Ectodermal cell (in vitro differentiated cells): ENCODE measurements around the gene CLIC6.

Source experiments
- H3K27ac ChIP-seq: 2 replicates; pipeline ENCODE4 v1.7.0; 2013; ENCODE audit warnings: mild to moderate bottlenecking, low read depth, low read length; ENCODE audit not compliant: insufficient read depth, poor library complexity, severe bottlenecking
- H3K27me3 ChIP-seq: 2 replicates; pipeline ENCODE4 v1.7.0; 2013; ENCODE audit warnings: mild to moderate bottlenecking, low read length; ENCODE audit not compliant: insufficient read depth, control insufficient read depth, poor library complexity, severe bottlenecking
- H3K36me3 ChIP-seq: one replicate; pipeline ENCODE4 v1.7.0; 2013; ENCODE audit warnings: low read length; ENCODE audit not compliant: control insufficient read depth, insufficient read depth
- H3K4me1 ChIP-seq: one replicate; pipeline ENCODE4 v1.7.0; 2013; ENCODE audit warnings: low read length; ENCODE audit not compliant: control insufficient read depth, insufficient read depth
- H3K4me3 ChIP-seq: 2 replicates; pipeline ENCODE4 v1.7.0; 2013; ENCODE audit warnings: low read depth, low read length, control low read depth; ENCODE audit not compliant: insufficient read depth
- H3K9me3 ChIP-seq: 2 replicates; pipeline ENCODE4 v1.7.0; 2013; ENCODE audit warnings: mild to moderate bottlenecking, low read length, moderate library complexity; ENCODE audit not compliant: control insufficient read depth
- WGBS, 2 experiments: methylation state at CpG; one replicate each; pipeline ENCODE4 v1.1.7; 2013; ENCODE audit warnings: missing lambda C conversion rate in 2 of 2; 5-methylcytosine and 5-hydroxymethylcytosine counted together

The CLIC6 gene

DNA sequence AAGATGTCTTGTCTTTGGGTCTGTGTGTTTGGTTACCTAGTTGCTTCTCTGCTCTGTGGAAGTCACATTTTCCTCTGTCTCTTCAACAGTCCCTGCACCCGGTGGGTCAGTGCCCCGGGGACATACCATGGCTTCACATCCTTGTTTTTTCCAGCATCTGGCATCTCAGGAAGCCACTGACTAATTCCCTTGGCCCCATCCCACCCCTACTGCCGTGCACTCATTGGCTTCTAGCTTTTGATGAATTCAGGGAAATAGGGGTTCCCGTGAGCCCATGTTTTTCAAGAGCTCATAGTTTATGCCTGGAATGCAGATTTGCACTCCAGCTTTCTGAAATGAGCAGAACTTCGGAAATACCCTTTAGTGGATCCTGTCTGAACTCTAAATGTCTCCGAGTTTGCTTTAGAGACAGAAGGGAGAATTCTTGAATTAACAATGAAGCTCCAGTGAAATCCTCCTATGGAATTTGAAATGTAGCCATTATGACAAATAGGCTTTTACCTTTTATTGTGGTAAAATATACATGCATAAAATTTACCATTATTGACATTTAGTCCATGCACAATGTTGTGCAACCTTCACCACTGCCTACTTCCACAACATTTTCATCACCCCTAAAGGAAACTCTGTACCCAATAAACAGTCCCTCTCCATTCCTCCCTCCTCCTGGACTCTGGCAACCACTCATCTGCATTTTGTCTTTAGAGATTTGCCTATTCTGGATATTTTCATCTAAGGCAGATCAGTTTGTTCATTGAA is 67.5 kb downstream of the CLIC6 start:
- Histone ChIP-seq H3K9me3 (no peaks in the 10 kb centered on the region), H3K27ac (no peak overlapping the region), H3K27me3 (no peaks in the 10 kb centered on the region), H3K4me1 (no peaks in the 10 kb centered on the region), H3K4me3 (no peak overlapping the region), H3K36me3 (no peaks in the 10 kb centered on the region)
- 93% methylated on average over 6 of the region's 6 CpGs for WGBS, 2 experiments

- no peaks in the 10 kb centered on the region for H3K36me3 ChIP-seq
- H3K4me1 ChIP-seq = no peaks in the 10 kb centered on the region
- H3K27me3 ChIP-seq = no peaks in the 10 kb centered on the region
- 91 to 95% methylated on average over 2 to 3 of the region's 3 CpGs for WGBS, 2 experiments
- H3K9me3 ChIP-seq = no peaks in the 10 kb centered on the region
- H3K27ac ChIP-seq = no peak overlapping the region
- H3K4me3 ChIP-seq = no peak overlapping the region
These were observed 68.3 kb downstream of the CLIC6 start for GRCh38 chr21:34737115-34737514.

DNA sequence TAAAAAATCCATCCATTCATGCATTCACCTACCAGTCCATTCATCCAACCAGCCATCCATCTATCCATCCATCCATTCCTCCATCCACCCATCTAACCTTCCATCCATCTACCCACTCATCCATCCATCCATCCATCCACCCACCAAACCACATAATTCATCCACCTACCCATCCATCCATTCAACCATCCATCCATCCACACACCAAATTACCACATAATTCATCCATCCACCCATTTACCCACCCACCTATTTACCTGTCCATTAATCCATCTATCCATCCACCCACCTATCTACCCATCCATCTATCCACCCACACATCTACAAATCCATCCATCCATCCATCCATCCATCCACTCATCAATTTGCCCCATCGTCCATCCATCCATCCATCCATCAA is 71.4 kb downstream of the CLIC6 start:
- no peak overlapping the region for H3K27ac ChIP-seq
- no peaks in the 10 kb centered on the region for H3K4me1 ChIP-seq
- H3K36me3 ChIP-seq = no peaks in the 10 kb centered on the region
- no peaks in the 10 kb centered on the region for H3K27me3 ChIP-seq
- H3K9me3 ChIP-seq = no peaks in the 10 kb centered on the region
- WGBS, 2 experiments = 73 to 81% methylated on average over 1 of the region's 1 CpG
- no peak overlapping the region for H3K4me3 ChIP-seq

DNA sequence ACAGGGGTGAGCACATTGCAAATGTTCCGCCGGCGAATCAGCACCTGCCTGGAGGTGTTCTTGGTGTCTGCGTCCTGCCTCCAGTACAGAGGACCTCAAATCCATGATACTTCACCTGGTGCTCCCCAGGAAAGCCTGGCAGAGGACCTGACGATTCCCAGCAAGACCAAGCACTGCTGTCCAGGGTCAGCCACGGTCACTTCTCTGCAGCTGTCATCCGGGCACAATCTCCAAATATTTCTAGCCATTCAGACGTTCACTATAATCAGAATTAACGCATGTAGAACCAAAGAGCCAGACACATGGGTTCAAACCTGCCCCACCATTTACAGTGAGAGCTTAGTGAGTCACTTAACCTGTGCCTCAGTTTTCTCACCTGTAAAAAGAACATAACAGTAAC is 74.5 kb downstream of the CLIC6 start:
- Histone ChIP-seq H3K9me3 (no peaks in the 10 kb centered on the region), H3K36me3 (no peaks in the 10 kb centered on the region), H3K27me3 (no peaks in the 10 kb centered on the region), H3K4me1 (no peaks in the 10 kb centered on the region), H3K4me3 (no peak overlapping the region), H3K27ac (no peak overlapping the region)
- 90 to 93% methylated on average over 9 of the region's 9 CpGs for WGBS, 2 experiments

DNA sequence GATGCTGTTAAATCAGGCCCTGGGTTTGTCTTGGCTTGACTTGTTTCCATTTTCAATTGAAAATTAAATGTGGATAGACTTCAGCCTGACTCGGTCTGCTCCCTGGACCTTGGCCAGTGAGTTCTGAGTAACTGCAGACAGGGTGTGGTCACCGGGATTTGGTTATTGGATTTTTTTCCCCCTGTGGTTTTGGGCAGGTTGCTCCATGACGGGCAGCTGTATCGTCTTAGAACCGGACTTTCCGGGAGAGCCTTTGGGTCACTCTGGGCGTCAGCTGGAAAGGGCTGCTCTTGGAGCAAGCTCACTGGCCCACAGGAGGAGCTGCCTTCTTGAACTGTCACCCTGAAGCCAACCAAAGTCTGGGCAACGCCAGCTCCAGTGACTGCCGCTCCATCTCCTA is 75.0 kb downstream of the CLIC6 start:
- Histone ChIP-seq H3K9me3 (no peaks in the 10 kb centered on the region), H3K27me3 (no peaks in the 10 kb centered on the region), H3K36me3 (no peaks in the 10 kb centered on the region), H3K4me1 (no peaks in the 10 kb centered on the region), H3K27ac (no peak overlapping the region), H3K4me3 (no peak overlapping the region)
- 81 to 82% methylated on average over 9 of the region's 9 CpGs for WGBS, 2 experiments

DNA sequence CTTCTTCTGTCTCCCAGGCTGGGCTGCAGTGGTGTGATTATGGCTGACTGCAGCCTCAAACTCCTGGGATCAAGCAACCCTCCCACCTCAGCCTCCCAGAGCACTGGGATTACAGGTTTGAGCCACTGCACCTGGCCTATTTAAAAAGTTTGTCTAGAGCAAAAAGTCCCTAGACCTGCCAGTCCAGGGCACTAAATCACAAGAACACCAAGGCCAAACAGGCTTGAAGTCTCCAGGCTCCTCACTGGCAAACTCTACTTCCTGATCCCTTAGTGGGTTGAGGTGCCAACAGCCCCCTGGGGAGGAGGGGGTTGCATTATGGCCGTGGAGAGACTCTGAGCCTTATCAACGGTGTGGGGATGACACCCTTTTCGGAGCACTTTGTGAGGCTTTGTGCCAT is 76.0 kb downstream of the CLIC6 start:
- WGBS, 2 experiments = 70 to 75% methylated on average over 3 of the region's 3 CpGs
- no peaks in the 10 kb centered on the region for H3K27me3 ChIP-seq
- H3K9me3 ChIP-seq = no peaks in the 10 kb centered on the region
- no peak overlapping the region for H3K27ac ChIP-seq
- H3K4me3 ChIP-seq = no peak overlapping the region
- H3K36me3 ChIP-seq = no peaks in the 10 kb centered on the region
- H3K4me1 ChIP-seq = no peaks in the 10 kb centered on the region

- Histone ChIP-seq H3K27ac (no peak overlapping the region), H3K4me3 (no peak overlapping the region), H3K4me1 (no peaks in the 10 kb centered on the region), H3K36me3 (no peaks in the 10 kb centered on the region), H3K27me3 (no peaks in the 10 kb centered on the region), H3K9me3 (no peaks in the 10 kb centered on the region)
- WGBS, 2 experiments = 64 to 65% methylated on average over 21 of the region's 21 CpGs
These were observed 76.9 kb downstream of the CLIC6 start for GRCh38 chr21:34745557-34746255.

GRCh38 chr21:34748862-34749261 is 80.1 kb downstream of the CLIC6 start:
- no peaks in the 10 kb centered on the region for H3K9me3 ChIP-seq
- 86 to 91% methylated on average over 3 of the region's 3 CpGs for whole genome bisulfite sequencing, 2 experiments
- no peaks in the 10 kb centered on the region for H3K36me3 ChIP-seq
- H3K27me3 ChIP-seq = no peaks in the 10 kb centered on the region
- no peak overlapping the region for H3K4me3 ChIP-seq
- no peaks in the 10 kb centered on the region for H3K4me1 ChIP-seq
- no peak overlapping the region for H3K27ac ChIP-seq

DNA sequence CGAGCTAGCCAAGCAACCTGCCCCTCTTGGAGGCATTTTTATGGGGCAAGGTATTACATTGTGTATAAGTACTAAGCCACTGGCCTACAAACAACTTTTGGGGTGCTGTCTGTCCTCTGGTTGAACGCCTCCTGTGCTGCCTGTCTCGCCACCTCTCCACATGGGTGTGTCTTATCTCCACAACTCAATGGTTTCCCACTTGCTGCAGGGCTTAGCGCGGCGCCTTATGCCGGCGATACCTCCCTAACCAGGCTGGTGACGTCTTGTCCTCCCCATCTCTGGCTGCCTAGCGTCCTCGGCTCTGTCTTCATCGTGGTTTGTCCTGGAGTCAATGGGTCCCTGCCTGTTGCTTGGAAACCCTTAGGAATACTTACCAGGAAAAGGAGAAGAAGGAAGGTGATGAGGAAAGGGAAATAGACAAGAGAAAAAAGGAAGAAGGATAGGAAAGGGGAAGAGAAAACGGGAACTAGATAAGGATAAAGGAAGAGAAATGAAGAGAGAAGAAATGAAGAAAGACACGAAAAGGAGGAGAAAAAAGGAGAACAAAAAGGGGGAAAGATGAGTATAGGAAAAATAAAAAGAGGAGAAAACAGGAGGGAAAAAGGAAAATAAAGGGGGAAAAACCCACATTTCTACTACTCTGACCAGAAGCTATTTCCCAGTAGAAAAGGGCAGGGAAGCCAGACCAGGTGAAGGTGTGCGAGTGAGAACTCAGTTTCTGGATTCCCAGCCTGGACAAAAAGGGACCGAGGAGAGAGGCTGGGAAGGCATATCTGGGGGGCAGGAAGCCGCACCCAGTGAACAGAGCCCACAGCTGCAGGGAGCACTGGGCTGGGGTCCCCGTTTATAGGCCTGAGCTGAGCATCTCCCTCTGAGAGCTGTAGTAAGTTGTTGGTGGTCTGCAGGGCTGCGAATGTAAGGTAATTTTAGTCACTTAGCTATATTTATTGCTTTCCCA is 86.2 kb downstream of the CLIC6 start:
- Histone ChIP-seq H3K27ac (no peak overlapping the region), H3K4me3 (no peak overlapping the region), H3K27me3 (no peaks in the 10 kb centered on the region), H3K9me3 (no peaks in the 10 kb centered on the region), H3K36me3 (no peaks in the 10 kb centered on the region), H3K4me1 (no peaks in the 10 kb centered on the region)
- WGBS, 2 experiments = 88% methylated on average over 19 of the region's 19 CpGs
